K562 (cell line): ENCODE measurements around the gene TAF4. TPM values are rescaled to one million over a fixed set of nuclear protein-coding genes. Genes with fewer than 3 reads are reported as not detected.

ENCODE experiments used
- ATAC-seq: fragments of 200-7000 bp; cut with Tn5 transposase; 3 replicates; pipeline ENCODE4 v1.9.1; 2020; ENCODE audit warnings: moderate library complexity
- BruUV-seq: library from RNA; stranded (reverse); fragments of 400-500 nt; replicated peaks from 2 replicates; lab custom pipeline; 2021; lab: Mats Ljungman, UMichigan
- CTCF ChIA-PET: fragments of 300-600 bp; formaldehyde crosslinking; extraction: SDS; loops from one replicate; lab custom pipeline; 2021; ENCODE audit warnings: low intra/inter-chr PET ratio; lab: Yijun Ruan, JAX
- POLR2A ChIA-PET: fragments of 300-600, 350-650 bp; sonication (Branson Sonifier 250); formaldehyde crosslinking; extraction: SDS; loops from one replicate; lab custom pipeline; 2021; ENCODE audit warnings: antibody characterized with exemption, inconsistent platforms; lab: Yijun Ruan, JAX
- DNase-seq, 4 experiments: peaks; one replicate each; pipeline versions ENCODE4 v3.0.0 to v3.0.0-alpha.2; 2011 to 2018; ENCODE audit warnings: low spot score in 3 of 4, mixed read lengths in 3 of 4; ENCODE audit errors: extremely low read depth in 1 of 4
- FAIRE-seq: peaks from 2 replicates; lab custom pipeline; 2011; peaks lifted over from hg19 to GRCh38; lab: Jason Lieb, UNC
- H2AFZ ChIP-seq: 2 replicates; pipeline ENCODE4 v1.6.0; 2011; ENCODE audit warnings: low read depth, low read length, control low read depth, inconsistent platforms
- H3K27ac ChIP-seq: fragments of 200-600 bp; 3 replicates; pipeline ENCODE4 v1.8.0; 2011; ENCODE audit warnings: low read depth, mild to moderate bottlenecking, control low read depth, inconsistent platforms, low read length, moderate library complexity, mixed read lengths; ENCODE audit errors: extremely low read depth
- H3K27me3 ChIP-seq, 2 experiments: fragments of 300-600 bp in 1 of 2; 2 replicates in 1 of 2; 3 replicates in 1 of 2; pipeline versions ENCODE4 v1.6.0 to v1.8.0; 2011; ENCODE audit warnings: inconsistent platforms in 2 of 2, low read length in 2 of 2, mild to moderate bottlenecking in 1 of 2, mixed read lengths in 1 of 2, moderate library complexity in 1 of 2; ENCODE audit not compliant: control insufficient read depth in 2 of 2, insufficient read depth in 2 of 2
- H3K36me3 ChIP-seq: fragments of 300-600 bp; 3 replicates; pipeline ENCODE4 v1.8.0; 2011; ENCODE audit warnings: mild to moderate bottlenecking, low read length, inconsistent platforms; ENCODE audit not compliant: control insufficient read depth, insufficient read depth
- H3K4me1 ChIP-seq, 2 experiments: fragments of 200-600 bp in 1 of 2; replicated peaks in 1 of 2; 2 replicates in 1 of 2; 3 replicates in 1 of 2; pipeline versions ENCODE4 v1.5.1 to v1.8.0; 2011; ENCODE audit warnings: inconsistent platforms in 2 of 2, low read length in 2 of 2, mild to moderate bottlenecking in 1 of 2, mixed read lengths in 1 of 2, moderate library complexity in 1 of 2; ENCODE audit not compliant: control insufficient read depth in 2 of 2, insufficient read depth in 2 of 2
- H3K4me2 ChIP-seq: 2 replicates; pipeline ENCODE4 v1.6.1; 2011; ENCODE audit warnings: low read length, control low read depth, inconsistent platforms, mixed read lengths; ENCODE audit not compliant: insufficient read depth
- H3K4me3 ChIP-seq: fragments of 200-600 bp; sonication (generic), shearing (Covaris generic); 2 replicates; pipeline ENCODE4 v1.5.1; 2016; ENCODE audit warnings: control low read depth, inconsistent platforms
- H3K79me2 ChIP-seq: fragments of 200-600 bp; 3 replicates; pipeline ENCODE4 v1.8.0; 2011; ENCODE audit warnings: low read length, inconsistent platforms; ENCODE audit not compliant: control insufficient read depth, insufficient read depth
- H3K9ac ChIP-seq, 2 experiments: 2 replicates each; pipeline versions ENCODE4 v1.6.0 to v1.6.1; 2011; ENCODE audit warnings: low read depth in 2 of 2, low read length in 2 of 2, control low read depth in 1 of 2, inconsistent platforms in 1 of 2, mild to moderate bottlenecking in 1 of 2, mixed read lengths in 1 of 2; ENCODE audit not compliant: insufficient read depth in 1 of 2
- H3K9me1 ChIP-seq: one replicate; pipeline ENCODE4 v1.6.0; 2011; ENCODE audit warnings: inconsistent platforms, mild to moderate bottlenecking, low read length, moderate library complexity; ENCODE audit not compliant: control insufficient read depth, insufficient read depth
- H3K9me3 ChIP-seq: replicated peaks from 2 replicates; pipeline ENCODE4 v1.5.1; 2011; ENCODE audit warnings: low read depth, low read length, inconsistent platforms; ENCODE audit not compliant: control insufficient read depth, insufficient read depth
- H4K20me1 ChIP-seq: replicated peaks from 2 replicates; pipeline ENCODE4 v1.6.1; 2011; ENCODE audit warnings: low read length, inconsistent platforms, mixed read lengths; ENCODE audit not compliant: control insufficient read depth, insufficient read depth
- ESRRB ChIP-seq: fragments of 250-450 bp; sonication (Bioruptor Pico); IDR thresholded peaks from 2 replicates; pipeline ENCODE4 v1.5.0; 2020; ENCODE audit warnings: mild to moderate bottlenecking, moderate library complexity, borderline replicate concordance
- HMBOX1 ChIP-seq: sonication (generic); IDR thresholded peaks from 2 replicates; pipeline ENCODE4 v1.6.1; 2016
- HMGN3 ChIP-seq: IDR thresholded peaks from 2 replicates; pipeline ENCODE4 v1.6.1; 2011; ENCODE audit warnings: borderline replicate concordance, low read depth, mild to moderate bottlenecking, mixed read lengths, low read length; ENCODE audit not compliant: insufficient read length; ENCODE audit errors: extremely low read depth
- MAFG ChIP-seq: fragments of 450-650 bp; conservative IDR thresholded peaks from 2 replicates; pipeline ENCODE4 v1.6.1; 2016; ENCODE audit warnings: missing genetic modification characterization, missing compliant biosample characterization
- WGBS: fragments of 100-300 bp; shearing (Covaris generic); methylation state at CpG from one replicate; pipeline ENCODE4 v1.1.6; 2016; ENCODE audit warnings: low coverage, mixed read lengths; ENCODE audit not compliant: insufficient coverage; ENCODE audit errors: missing lambda C conversion rate; 5-methylcytosine and 5-hydroxymethylcytosine counted together
- in situ Hi-C: fragments of 300-500 bp; cut with MboI; formaldehyde crosslinking; loops from 4 replicates; pipeline ENCODE4 v1.15.0; 2018; ENCODE audit warnings: inconsistent platforms, mixed read lengths
- intact Hi-C: fragments of 100-400 bp; cut with micrococcal nuclease; formaldehyde crosslinking; loops from 2 replicates; pipeline ENCODE4 v1.14.2; 2022
- polyA plus RNA-seq, 8 experiments: library from polyadenylated mRNA; depleted of rRNA in 4 of 8; stranded (reverse) in 5 of 8; unstranded in 3 of 8; fragments of >200 nt; fragmentation: Nextera tagmentation in 2 of 8; fragmentation: Illumina TruSeq in 1 of 8; extraction: Ambion mirVana in 2 of 8; extraction: Trizol in 1 of 8; gene quantifications; 2 replicates each; pipeline versions ENCODE4 v1.2.1 to v1.2.3, GENCODE V29; 2011 to 2014; ENCODE audit warnings: inconsistent platforms in 1 of 8, missing spikeins in 1 of 8
- total RNA-seq, 7 experiments: library from RNA; depleted of rRNA in 6 of 7; stranded (reverse); fragments of >200 nt in 6 of 7; fragmentation: Illumina TruSeq in 2 of 7; extraction: Trizol in 2 of 7; gene quantifications; 2 replicates each; pipeline versions ENCODE4 v1.2.1 to v1.2.3, GENCODE V29; 2011 to 2021; ENCODE audit warnings: low replicate concordance in 1 of 7
- TF ChIP-seq, protein P1 (sequence below), 3 experiments: IDR thresholded peaks in 2 of 3; conservative IDR thresholded peaks in 1 of 3; 2 replicates each; pipeline ENCODE4 v1.5.1; 2011 to 2012; ENCODE audit warnings: low read length in 3 of 3, mild to moderate bottlenecking in 3 of 3, control low read depth in 2 of 3, improper control_type of control experiment in 1 of 3, inconsistent platforms in 1 of 3, low read depth in 1 of 3, mixed read lengths in 1 of 3, moderate library complexity in 1 of 3; ENCODE audit not compliant: insufficient read depth in 2 of 3

The TAF4 gene
- total and polyA plus RNA-seq, 9 of the 15 experiments (the other 6 are each of a cell fraction or from before 2014, with no cell fraction given) = 0.44 to 28.3 (median 5.6) TPM

DNA sequence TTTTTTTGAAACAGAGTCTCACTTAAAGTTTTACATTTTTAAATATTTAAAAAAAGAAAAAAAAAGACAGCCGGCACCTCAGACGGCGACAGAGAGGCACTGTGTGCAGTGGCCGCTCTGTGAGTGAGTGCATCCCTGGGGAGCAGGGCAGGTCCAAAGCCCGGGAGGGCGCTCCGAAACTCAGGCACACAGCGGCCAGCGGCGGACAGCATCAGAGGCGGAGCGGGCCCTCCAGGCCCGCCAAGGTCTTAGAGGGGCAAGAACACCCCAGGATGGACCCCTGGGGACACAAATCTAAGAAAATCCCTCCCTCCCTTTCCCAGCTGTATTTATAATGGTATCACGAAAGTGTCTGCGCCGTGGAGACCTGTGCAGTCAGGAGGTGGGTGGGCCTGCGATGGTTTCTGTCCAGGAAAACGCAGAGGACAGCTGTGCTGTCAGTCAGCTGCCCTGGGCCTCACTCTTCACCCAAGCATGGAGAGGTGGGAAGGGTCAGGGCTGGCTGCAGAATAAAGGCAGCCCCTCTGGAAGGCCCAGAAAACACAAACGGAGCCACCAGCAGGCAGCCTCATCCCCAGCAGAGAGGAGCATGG lies 43.8 kb downstream of the TAF4 start:
- Histone ChIP-seq H3K9me3 (no peaks in the 10 kb centered on the region), H4K20me1 (peaks cover 11% of the 10 kb centered on the region; the same call in 1 of the 2 replicates), H2AFZ (no peak overlapping the region), H3K4me2 (no peak overlapping the region), H3K27me3 (no peaks in the 10 kb centered on the region), H3K9ac (peak overlapping the region in 1 of 2 experiments; percentile 77; a peak in 1 of 4 replicates), H3K27ac (no peak overlapping the region), H3K4me1 (peaks cover 15 to 49% of the 10 kb centered on the region in 2 experiments), H3K4me3 (no peak overlapping the region), H3K79me2 (peaks cover 91% of the 10 kb centered on the region), H3K9me1 (no peaks in the 10 kb centered on the region), H3K36me3 (peaks cover 6% of the 10 kb centered on the region; the same call in 2 of the 3 replicates)
- CTCF ChIA-PET = no interaction called here
- ATAC-seq (no peak), DNase-seq (no peak), FAIRE-seq (no peak)
- in situ Hi-C loops (loop anchor here (5.0 kb wide), 1 partner anchor 115 kb away; no protein-coding TSS in a partner anchor), intact Hi-C loops (no loop called here)
- TF ChIP-seq ESRRB (CRISPR knock-in tag) (no peak), HMGN3 (peak; percentile 16), MAFG (tag) (no peak), HMBOX1 (no peak)
- TF ChIP-seq, protein P1, sequence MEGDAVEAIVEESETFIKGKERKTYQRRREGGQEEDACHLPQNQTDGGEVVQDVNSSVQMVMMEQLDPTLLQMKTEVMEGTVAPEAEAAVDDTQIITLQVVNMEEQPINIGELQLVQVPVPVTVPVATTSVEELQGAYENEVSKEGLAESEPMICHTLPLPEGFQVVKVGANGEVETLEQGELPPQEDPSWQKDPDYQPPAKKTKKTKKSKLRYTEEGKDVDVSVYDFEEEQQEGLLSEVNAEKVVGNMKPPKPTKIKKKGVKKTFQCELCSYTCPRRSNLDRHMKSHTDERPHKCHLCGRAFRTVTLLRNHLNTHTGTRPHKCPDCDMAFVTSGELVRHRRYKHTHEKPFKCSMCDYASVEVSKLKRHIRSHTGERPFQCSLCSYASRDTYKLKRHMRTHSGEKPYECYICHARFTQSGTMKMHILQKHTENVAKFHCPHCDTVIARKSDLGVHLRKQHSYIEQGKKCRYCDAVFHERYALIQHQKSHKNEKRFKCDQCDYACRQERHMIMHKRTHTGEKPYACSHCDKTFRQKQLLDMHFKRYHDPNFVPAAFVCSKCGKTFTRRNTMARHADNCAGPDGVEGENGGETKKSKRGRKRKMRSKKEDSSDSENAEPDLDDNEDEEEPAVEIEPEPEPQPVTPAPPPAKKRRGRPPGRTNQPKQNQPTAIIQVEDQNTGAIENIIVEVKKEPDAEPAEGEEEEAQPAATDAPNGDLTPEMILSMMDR (IDR thresholded peaks at IDR 0.05 in 2 of 3, conservative IDR thresholded peaks at IDR 0.05 in 1 of 3; ENCODE audit: insufficient read depth in 2 of 3, low read depth in 1 of 3, low read length in 3 of 3) = no peak
- POLR2A ChIA-PET = no interaction called here
- 87% methylated on average over 14 of the region's 19 CpGs for WGBS
- no TSS peak for BruUV-seq
